ENCODE results near the gene MNX1. TPM values are rescaled to one million over a fixed set of nuclear protein-coding genes. Genes with fewer than 3 reads are reported as not detected.

Gene MNX1
- polyA plus RNA-seq, 1 experiment = not detected

DNA sequence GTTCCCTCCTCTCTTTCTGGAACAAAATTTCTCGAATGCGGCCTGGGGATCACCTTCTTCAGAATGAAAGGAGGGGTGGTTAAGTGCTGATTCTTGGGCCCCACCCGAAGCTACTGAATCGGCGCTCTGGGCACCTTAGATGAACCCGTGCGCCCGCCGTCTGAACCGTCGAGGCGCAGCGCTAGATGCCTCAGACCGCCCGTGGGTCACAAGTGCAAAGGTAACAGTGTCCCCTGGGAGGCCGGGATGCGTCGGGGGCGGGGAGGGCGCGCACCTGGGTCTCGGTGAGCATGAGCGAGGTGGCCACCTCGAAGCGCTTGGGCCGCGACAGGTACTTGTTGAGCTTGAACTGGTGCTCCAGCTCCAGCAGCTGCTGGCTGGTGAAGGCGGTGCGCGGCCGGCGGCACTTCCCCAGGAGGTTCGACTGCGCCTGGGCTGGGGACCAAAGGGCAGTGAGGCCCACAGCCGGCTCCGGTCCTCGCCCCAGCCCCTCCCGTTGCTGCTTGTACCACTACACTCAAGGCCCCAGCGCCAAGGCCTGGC is 4.2 kb downstream of the MNX1 start:
- TF ChIP-seq, protein P1, sequence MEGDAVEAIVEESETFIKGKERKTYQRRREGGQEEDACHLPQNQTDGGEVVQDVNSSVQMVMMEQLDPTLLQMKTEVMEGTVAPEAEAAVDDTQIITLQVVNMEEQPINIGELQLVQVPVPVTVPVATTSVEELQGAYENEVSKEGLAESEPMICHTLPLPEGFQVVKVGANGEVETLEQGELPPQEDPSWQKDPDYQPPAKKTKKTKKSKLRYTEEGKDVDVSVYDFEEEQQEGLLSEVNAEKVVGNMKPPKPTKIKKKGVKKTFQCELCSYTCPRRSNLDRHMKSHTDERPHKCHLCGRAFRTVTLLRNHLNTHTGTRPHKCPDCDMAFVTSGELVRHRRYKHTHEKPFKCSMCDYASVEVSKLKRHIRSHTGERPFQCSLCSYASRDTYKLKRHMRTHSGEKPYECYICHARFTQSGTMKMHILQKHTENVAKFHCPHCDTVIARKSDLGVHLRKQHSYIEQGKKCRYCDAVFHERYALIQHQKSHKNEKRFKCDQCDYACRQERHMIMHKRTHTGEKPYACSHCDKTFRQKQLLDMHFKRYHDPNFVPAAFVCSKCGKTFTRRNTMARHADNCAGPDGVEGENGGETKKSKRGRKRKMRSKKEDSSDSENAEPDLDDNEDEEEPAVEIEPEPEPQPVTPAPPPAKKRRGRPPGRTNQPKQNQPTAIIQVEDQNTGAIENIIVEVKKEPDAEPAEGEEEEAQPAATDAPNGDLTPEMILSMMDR (IDR thresholded peaks at IDR 0.05; ENCODE audit: low read depth, low read length) = no peak
- ChIA-PET POLR2A (no interaction called here), CTCF (no interaction called here)
- no peak overlapping the region for H3K27ac ChIP-seq (ENCODE audit: low read depth, low read length)
- H3K4me3 ChIP-seq (ENCODE audit: low read depth, low read length) = no peak overlapping the region
- peaks cover 13% of the 10 kb centered on the region for H3K9me3 ChIP-seq (ENCODE audit: control insufficient read depth, insufficient read depth, low read length)
- no peak for DNase-seq (ENCODE audit: low read depth, low spot score)
- H3K27me3 ChIP-seq (ENCODE audit: control insufficient read depth, insufficient read depth, low read length) = peaks cover 78% of the 10 kb centered on the region

DNA sequence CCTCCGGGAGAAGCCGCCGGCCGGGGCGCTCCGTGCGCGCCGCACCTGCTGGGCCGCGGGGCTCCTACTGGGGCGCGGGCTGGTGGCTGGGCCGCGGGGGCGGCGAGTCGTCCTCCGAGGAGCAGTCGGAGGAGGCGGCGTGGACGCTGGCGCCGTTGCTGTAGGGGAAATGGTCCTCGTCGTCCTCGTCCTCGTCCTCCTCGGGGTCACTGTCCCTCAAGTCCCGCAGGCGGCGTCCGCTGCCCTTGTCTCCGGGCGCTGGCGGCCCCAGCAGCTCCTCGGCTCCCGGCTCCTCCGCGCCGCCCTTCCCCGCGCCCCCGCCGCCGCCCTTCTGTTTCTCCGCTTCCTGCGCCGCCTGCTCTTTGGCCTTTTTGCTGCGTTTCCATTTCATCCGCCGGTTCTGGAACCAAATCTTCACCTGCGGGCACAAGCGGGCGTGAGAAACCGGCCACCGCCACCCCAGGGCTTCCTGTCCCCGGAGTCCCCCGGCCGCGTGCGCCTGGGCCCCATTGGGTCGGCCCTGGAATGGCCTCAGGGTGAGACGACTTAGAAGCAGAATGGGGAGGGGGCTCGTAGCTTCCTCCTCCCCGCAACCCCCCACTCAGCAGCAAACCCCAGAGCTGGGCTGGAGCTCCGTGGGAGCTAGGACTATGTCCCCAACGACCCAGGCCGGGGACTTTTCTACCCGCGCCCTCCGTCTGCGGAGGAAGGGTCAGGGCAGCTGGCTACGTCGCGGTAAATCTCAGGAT is 4.8 kb downstream of the MNX1 start:
- Histone ChIP-seq H3K9me3 (ENCODE audit: control insufficient read depth, insufficient read depth, low read length) (peaks cover 16% of the 10 kb centered on the region), H3K27ac (ENCODE audit: low read depth, low read length) (no peak overlapping the region), H3K27me3 (ENCODE audit: control insufficient read depth, insufficient read depth, low read length) (peaks cover 79% of the 10 kb centered on the region), H3K4me3 (ENCODE audit: low read depth, low read length) (no peak overlapping the region)
- POLR2A ChIA-PET = no interaction called here
- DNase-seq (ENCODE audit: low read depth, low spot score) = no peak
- CTCF ChIA-PET = no interaction called here
- TF ChIP-seq, protein P1 (IDR thresholded peaks at IDR 0.05; ENCODE audit: low read depth, low read length) = no peak

DNA sequence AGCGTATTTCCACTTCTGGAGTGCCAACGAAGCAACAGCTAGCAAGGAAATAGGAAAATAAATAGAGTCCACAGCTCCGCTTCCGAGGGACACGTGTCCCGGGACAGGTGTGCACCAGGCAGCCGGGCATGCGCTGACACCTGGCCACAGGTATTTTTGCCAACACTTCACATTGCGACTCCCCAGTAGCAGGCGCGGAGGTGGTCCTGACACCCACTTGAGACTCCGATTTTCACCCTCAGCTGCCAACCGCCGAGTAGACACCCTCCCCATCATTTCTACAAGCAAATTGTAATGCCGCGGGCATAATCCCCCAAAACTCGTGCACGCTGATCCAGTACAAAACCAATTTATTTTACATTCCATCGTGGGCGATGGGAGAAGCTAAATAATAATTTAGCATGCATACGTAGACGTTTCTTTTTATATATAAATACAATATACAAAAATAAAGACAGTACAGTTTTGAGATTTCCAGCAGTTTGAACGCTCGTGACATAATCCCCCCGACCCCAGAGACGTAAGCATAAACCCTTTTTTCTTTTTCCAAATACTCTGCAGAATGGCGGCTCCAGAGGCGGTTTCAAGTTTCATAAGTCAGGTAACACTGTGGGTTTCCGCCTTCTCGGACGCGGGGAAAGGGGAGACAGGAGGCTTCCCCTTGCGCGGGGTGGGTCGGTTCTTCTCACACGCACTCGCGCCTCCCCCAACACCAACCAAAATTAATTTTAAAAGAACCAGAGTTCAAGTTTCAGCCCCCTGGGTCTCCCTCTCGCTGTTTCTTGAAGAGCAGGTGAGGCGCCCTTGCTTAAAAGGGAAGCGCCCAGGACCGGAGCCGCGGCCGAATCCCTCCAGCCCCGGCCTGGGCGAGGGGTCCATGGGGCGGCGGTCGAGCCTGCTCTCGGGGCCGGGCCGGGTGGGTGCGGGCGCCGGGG is 5.7 kb downstream of the MNX1 start:
- POLR2A ChIA-PET = no interaction called here
- no peak overlapping the region for H3K27ac ChIP-seq (ENCODE audit: low read depth, low read length)
- TF ChIP-seq, protein P1 (IDR thresholded peaks at IDR 0.05; ENCODE audit: low read depth, low read length) = no peak
- peaks cover 85% of the 10 kb centered on the region for H3K27me3 ChIP-seq (ENCODE audit: control insufficient read depth, insufficient read depth, low read length)
- peaks cover 16% of the 10 kb centered on the region for H3K9me3 ChIP-seq (ENCODE audit: control insufficient read depth, insufficient read depth, low read length)
- CTCF ChIA-PET = no interaction called here
- DNase-seq (ENCODE audit: low read depth, low spot score) = no peak
- no peak overlapping the region for H3K4me3 ChIP-seq (ENCODE audit: low read depth, low read length)

DNA sequence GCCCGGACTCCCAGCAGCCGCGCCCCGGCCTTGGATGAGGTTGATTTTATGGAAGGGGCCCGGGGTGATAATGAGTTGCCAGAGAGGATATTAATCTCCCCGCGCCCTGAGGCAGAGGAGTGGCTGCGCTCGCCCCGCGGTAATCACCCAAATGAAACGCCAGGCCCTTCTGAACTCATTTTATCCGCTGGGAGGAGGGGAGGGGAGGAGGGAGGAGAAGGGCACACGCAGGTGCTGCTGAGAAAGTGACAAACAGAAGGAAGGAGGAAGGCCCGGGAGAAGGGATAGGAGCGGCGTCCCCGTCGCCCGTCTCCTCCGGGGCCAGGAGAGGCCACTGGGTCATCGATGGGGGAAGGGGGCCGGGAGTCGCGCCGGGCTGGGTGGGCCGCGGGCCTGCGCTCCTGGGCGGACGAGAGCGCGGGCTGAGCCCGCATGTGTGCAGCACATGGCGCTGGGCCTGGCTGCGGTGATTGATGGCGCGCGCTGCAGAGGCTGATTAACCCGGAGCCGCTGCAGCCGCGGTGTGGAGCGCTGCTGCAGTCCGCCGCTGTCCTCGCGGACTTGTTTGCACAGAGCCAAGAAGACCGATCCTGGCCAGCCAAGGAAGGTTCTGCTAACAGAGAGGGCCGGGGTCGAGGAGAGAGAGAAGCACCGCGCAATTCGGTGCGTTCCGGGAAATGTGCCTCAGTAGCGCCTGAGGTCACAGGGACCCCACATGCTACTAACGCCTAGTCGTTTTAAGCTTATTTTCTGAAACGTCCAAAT is 6.5 kb downstream of the MNX1 start:
- peaks cover 86% of the 10 kb centered on the region for H3K27me3 ChIP-seq (ENCODE audit: control insufficient read depth, insufficient read depth, low read length)
- H3K9me3 ChIP-seq (ENCODE audit: control insufficient read depth, insufficient read depth, low read length) = peaks cover 16% of the 10 kb centered on the region
- TF ChIP-seq, protein P1 (IDR thresholded peaks at IDR 0.05; ENCODE audit: low read depth, low read length) = no peak
- ChIA-PET CTCF (no interaction called here), POLR2A (no interaction called here)
- no peak for DNase-seq (ENCODE audit: low read depth, low spot score)
- H3K27ac ChIP-seq (ENCODE audit: low read depth, low read length) = no peak overlapping the region
- no peak overlapping the region for H3K4me3 ChIP-seq (ENCODE audit: low read depth, low read length)
